ENCODE results near the gene CSNK2A3. TPM values are rescaled to one million over a fixed set of nuclear protein-coding genes. Genes with fewer than 3 reads are reported as not detected.

CSNK2A3 gene
- total and polyA plus RNA-seq, 10 of the 15 experiments (the other 5 are each of a cell fraction or from before 2014, with no cell fraction given), result 0.68 to 6.2 (median 1.4) TPM

GRCh38 chr11:11329062-11329806 lies 23.8 kb downstream of the CSNK2A3 start:
- Histone ChIP-seq H3K36me3 (ENCODE audit: control insufficient read depth in 2 of 2, insufficient read depth in 2 of 2, low read length in 1 of 2) (peaks cover 2 to 5% of the 10 kb centered on the region in 2 experiments), H3K9ac (ENCODE audit: control insufficient read depth, insufficient read depth, low read length) (no peak overlapping the region), H3K9me3 (replicated peaks; ENCODE audit: control insufficient read depth, insufficient read depth, low read length) (no peaks in the 10 kb centered on the region), H3K27ac (ENCODE audit: control insufficient read depth, insufficient read depth) (no peak overlapping the region), H3K4me1 (ENCODE audit: control insufficient read depth, insufficient read depth, low read length) (no peaks in the 10 kb centered on the region), H3K4me2 (ENCODE audit: control insufficient read depth, insufficient read depth) (no peak overlapping the region), H2AFZ (ENCODE audit: control insufficient read depth, low read depth, low read length) (no peak overlapping the region), H3K79me2 (ENCODE audit: control insufficient read depth, insufficient read depth, low read length) (no peaks in the 10 kb centered on the region), H4K20me1 (ENCODE audit: control insufficient read depth, insufficient read depth) (no peaks in the 10 kb centered on the region), H3K27me3 (replicated peaks in 1 of 2; ENCODE audit: control insufficient read depth in 2 of 2, insufficient read depth in 2 of 2, low read length in 1 of 2) (no peaks in the 10 kb centered on the region), H3K4me3 (no peak overlapping the region)
- ATAC-seq, result no peak
- FAIRE-seq, result no peak
- 43% methylated on average over 4 of the region's 4 CpGs for WGBS (ENCODE audit: insufficient coverage, insufficient replicate concordance, low lambda C conversion rate, missing lambda C conversion rate)
- RAD21 ChIA-PET (ENCODE audit: unreplicated experiment), result no interaction called here
- SMC1A ChIA-PET (ENCODE audit: uncharacterized antibody, unreplicated experiment), result interaction anchor here (0.7 to 0.9 kb wide), 2 partner anchors 8 to 69 kb away, joined by 3 read pairs; no protein-coding TSS in a partner anchor
- DNase-seq (ENCODE audit: low read depth, low spot score), result no peak
- in situ Hi-C loops (cut with MboI) (no loop called here), intact Hi-C loops (cut with micrococcal nuclease; ENCODE audit: unreplicated experiment) (loop anchor here (10.0 kb wide), 1 partner anchor 456 kb away; no protein-coding TSS in a partner anchor)
- POLR2A ChIA-PET, result no interaction called here
- TF ChIP-seq NFIC (IDR thresholded peaks at IDR 0.05; ENCODE audit: low read depth, low read length) (no peak), PRDM15 (CRISPR knock-in tag; IDR thresholded peaks at IDR 0.05) (no peak), FOXM1 (IDR thresholded peaks at IDR 0.05; ENCODE audit: low read depth, low read length) (no peak), EGR1 (IDR thresholded peaks at IDR 0.05; ENCODE audit: borderline replicate concordance in 1 of 2, low read depth in 2 of 2, low read length in 2 of 2) (no peak), MYC (IDR thresholded peaks at IDR 0.05; ENCODE audit: insufficient read depth, insufficient read length, insufficient replicate concordance, low read length, severe bottlenecking) (no peak), TCF12 (IDR thresholded peaks at IDR 0.05; ENCODE audit: low read depth, low read length) (no peak), USF1 (IDR thresholded peaks at IDR 0.05; ENCODE audit: borderline replicate concordance, extremely low read length, insufficient read depth, low read depth, low read length) (no peak), ZSCAN29 (IDR thresholded peaks at IDR 0.05) (no peak), FOXK2 (IDR thresholded peaks at IDR 0.05) (no peak), RFX5 (IDR thresholded peaks at IDR 0.05; ENCODE audit: low read depth, low read length) (no peak), MLLT1 (IDR thresholded peaks at IDR 0.05) (no peak), POLR2AphosphoS5 (IDR thresholded peaks at IDR 0.05; ENCODE audit: low read length) (no peak), SRF (IDR thresholded peaks at IDR 0.05; ENCODE audit: low read depth in 2 of 2, low read length in 2 of 2) (no peak), SIN3A (IDR thresholded peaks at IDR 0.05; ENCODE audit: low read depth, low read length) (no peak), POLR2AphosphoS2 (IDR thresholded peaks at IDR 0.05; ENCODE audit: low read depth, low read length) (no peak), SPI1 (IDR thresholded peaks at IDR 0.05; ENCODE audit: borderline replicate concordance, insufficient read depth, low read depth, low read length) (no peak), CBX3 (IDR thresholded peaks at IDR 0.05; ENCODE audit: borderline replicate concordance, low read depth) (no peak)
- BruUV-seq (replicated peaks), result no TSS peak
- CTCF ChIA-PET, result no interaction called here

Data from GM12878 (cell line).